SU-DHL-6 (cell line): ENCODE results near the gene BEGAIN.

Source experiments
- EZH2phosphoT487 ChIP-seq: fragments of 200-600 bp; sonication (generic), shearing (Covaris generic); conservative IDR thresholded peaks from 2 replicates; pipeline ENCODE4 v1.6.1; 2018; ENCODE audit warnings: mild to moderate bottlenecking, antibody characterized with exemption, low read length, moderate library complexity, mixed read lengths
- TF ChIP-seq, protein P1 (sequence below): fragments of 200-600 bp; sonication (generic); IDR thresholded peaks from one replicate; pipeline ENCODE4 v1.5.1; 2017; ENCODE audit warnings: antibody characterized with exemption, mild to moderate bottlenecking, low read length, moderate library complexity; ENCODE audit not compliant: insufficient read depth, poor library complexity, severe bottlenecking

- TF ChIP-seq, protein P1, sequence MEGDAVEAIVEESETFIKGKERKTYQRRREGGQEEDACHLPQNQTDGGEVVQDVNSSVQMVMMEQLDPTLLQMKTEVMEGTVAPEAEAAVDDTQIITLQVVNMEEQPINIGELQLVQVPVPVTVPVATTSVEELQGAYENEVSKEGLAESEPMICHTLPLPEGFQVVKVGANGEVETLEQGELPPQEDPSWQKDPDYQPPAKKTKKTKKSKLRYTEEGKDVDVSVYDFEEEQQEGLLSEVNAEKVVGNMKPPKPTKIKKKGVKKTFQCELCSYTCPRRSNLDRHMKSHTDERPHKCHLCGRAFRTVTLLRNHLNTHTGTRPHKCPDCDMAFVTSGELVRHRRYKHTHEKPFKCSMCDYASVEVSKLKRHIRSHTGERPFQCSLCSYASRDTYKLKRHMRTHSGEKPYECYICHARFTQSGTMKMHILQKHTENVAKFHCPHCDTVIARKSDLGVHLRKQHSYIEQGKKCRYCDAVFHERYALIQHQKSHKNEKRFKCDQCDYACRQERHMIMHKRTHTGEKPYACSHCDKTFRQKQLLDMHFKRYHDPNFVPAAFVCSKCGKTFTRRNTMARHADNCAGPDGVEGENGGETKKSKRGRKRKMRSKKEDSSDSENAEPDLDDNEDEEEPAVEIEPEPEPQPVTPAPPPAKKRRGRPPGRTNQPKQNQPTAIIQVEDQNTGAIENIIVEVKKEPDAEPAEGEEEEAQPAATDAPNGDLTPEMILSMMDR, result no peak
- no peak for TF ChIP-seq EZH2phosphoT487
Measured at GRCh38 chr14:100540926-100541620, 46.1 kb downstream of the BEGAIN start.
